Tibial nerve (tissue), 3 donors: Measurements from ENCODE around the gene DCDC2C.

ENCODE experiments used
- CTCF ChIP-seq, 5 experiments: fragments of 200-600 bp in 3 of 5; fragments of 450-650 bp in 2 of 5; sonication (generic) in 3 of 5; IDR thresholded peaks; one replicate each; pipeline ENCODE4 v1.5.1; 2016 to 2019; ENCODE audit warnings: antibody characterized with exemption in 5 of 5, mild to moderate bottlenecking in 3 of 5, moderate library complexity in 2 of 5
- POLR2A ChIP-seq, 2 donors: fragments of 450-650 bp; IDR thresholded peaks; one replicate each; pipeline ENCODE4 v1.6.1; 2017; ENCODE audit warnings: antibody characterized with exemption in 2 of 2, mild to moderate bottlenecking in 2 of 2, moderate library complexity in 2 of 2

DNA sequence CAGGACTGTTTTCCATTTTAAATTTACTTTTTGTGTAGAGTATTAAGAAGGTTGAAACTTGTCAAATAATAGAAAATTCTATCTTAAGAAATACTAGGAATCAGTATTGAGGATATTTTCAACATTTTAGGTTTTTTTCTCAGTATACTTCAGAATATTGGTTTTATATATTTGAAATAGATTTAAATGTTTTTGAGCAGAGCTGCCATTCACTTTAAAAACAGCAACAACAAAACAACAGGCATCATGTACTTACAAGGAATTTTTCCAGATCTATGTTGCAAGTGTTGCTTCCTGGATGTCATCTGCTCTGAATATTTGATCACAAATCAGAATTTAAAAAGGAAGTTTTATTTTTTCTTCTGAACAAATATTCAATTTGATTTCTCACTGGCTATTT, 84.4 kb downstream of the DCDC2C start:
- TF ChIP-seq CTCF (IDR thresholded peaks at IDR 0.05), result no peak
- no peak for TF ChIP-seq POLR2A (IDR thresholded peaks at IDR 0.05)
